ENCODE results near the gene CKAP5. TPM values are rescaled to one million over a fixed set of nuclear protein-coding genes. Genes with fewer than 3 reads are reported as not detected.

Gene CKAP5
- total RNA-seq, 1 experiment from 2014 or later: 221 TPM

GRCh38 chr11:46698597-46698996 lies 147.5 kb downstream of the CKAP5 start:
- TF ChIP-seq CTCF (IDR thresholded peaks at IDR 0.05; ENCODE audit: insufficient read depth in 1 of 2, low read depth in 1 of 2, low read length in 1 of 2, severe bottlenecking in 1 of 2, unreplicated experiment in 1 of 2): no peak
- peaks cover 62% of the 10 kb centered on the region for H3K36me3 Mint-ChIP-seq (ENCODE audit: insufficient read depth, unreplicated experiment)
- no TSS peak for BruUV-seq (replicated peaks)
- ChIA-PET POLR2A (interaction anchor here (0.6 kb wide), 2 partner anchors 8 to 55 kb away, joined by 3 to 17 read pairs; no protein-coding TSS in a partner anchor), CTCF (no interaction called here)
- intact Hi-C loops (cut with micrococcal nuclease; ENCODE audit: unreplicated experiment): no loop called here
- no peaks in the 10 kb centered on the region for H3K9me3 ChIP-seq
- peaks cover 7% of the 10 kb centered on the region for H3K4me1 Mint-ChIP-seq (ENCODE audit: low read depth, unreplicated experiment)
- H3K4me1 ChIP-seq: peaks cover 6% of the 10 kb centered on the region
- H3K4me3 Mint-ChIP-seq (ENCODE audit: unreplicated experiment): no peak overlapping the region
- no peaks in the 10 kb centered on the region for H3K27me3 Mint-ChIP-seq (ENCODE audit: insufficient read depth, unreplicated experiment)
- peaks cover 12% of the 10 kb centered on the region for H3K36me3 ChIP-seq (ENCODE audit: control insufficient read depth, insufficient read depth, low read length)
- H3K9me3 Mint-ChIP-seq (ENCODE audit: unreplicated experiment): no peaks in the 10 kb centered on the region
- H3K27ac Mint-ChIP-seq (ENCODE audit: unreplicated experiment): no peak overlapping the region
- no peak overlapping the region for H3K4me3 ChIP-seq (ENCODE audit: low read depth, low read length)
- DNase-seq: no peak
- H3K27me3 ChIP-seq (replicated peaks; ENCODE audit: control insufficient read depth, insufficient read depth, low read length): no peaks in the 10 kb centered on the region

DNA sequence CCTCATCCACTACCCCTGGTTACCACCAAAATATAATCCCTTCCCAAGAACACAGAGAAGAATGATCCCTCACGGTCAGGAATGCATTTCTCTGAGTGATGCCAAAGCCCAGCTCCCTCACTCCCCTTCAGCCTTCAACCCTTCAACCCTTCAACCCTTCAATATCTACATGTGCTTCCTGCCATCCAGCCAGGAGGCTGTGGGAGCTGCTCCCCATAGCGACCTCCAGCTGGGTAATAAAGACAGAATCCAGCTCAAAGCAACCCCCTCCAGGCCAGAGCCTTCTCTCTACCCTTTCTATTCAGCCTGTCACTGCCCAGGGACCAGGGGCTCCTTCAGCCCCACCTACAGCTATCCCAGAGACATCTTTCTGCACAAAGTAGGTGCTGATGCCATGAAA lies 148.4 kb downstream of the CKAP5 start:
- POLR2A ChIA-PET: interaction anchor here (0.6 kb wide), 1 partner anchor 54 kb away, joined by 17 read pairs; no protein-coding TSS in a partner anchor
- H3K27ac Mint-ChIP-seq (ENCODE audit: unreplicated experiment): no peak overlapping the region

DNA sequence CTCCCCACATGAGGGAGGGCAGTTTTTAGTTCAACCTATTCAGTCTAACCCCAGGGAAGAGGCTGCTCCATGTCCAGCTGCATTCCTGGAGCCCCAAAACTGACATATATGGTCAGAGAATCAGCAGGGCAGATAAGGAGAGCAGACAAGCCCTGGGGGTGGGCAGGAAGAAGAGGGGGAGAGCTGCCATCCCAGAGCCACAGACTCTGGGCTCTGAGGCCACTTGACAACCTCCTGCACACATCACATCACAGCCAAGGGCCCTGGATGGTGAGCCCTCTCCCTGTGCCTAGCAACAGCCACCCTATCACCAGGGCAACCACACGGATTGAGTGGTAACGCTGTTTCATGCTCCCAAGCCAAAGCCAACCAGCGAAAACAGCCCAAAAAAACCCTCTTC lies 148.8 kb downstream of the CKAP5 start:
- no peaks in the 10 kb centered on the region for H3K27me3 ChIP-seq (replicated peaks; ENCODE audit: control insufficient read depth, insufficient read depth, low read length)
- Mint-ChIP-seq H3K27ac (ENCODE audit: unreplicated experiment) (no peak overlapping the region), H3K27me3 (ENCODE audit: insufficient read depth, unreplicated experiment) (no peaks in the 10 kb centered on the region), H3K36me3 (ENCODE audit: insufficient read depth, unreplicated experiment) (peaks cover 49% of the 10 kb centered on the region), H3K4me1 (ENCODE audit: low read depth, unreplicated experiment) (peaks cover 7% of the 10 kb centered on the region), H3K9me3 (ENCODE audit: unreplicated experiment) (no peaks in the 10 kb centered on the region), H3K4me3 (ENCODE audit: unreplicated experiment) (no peak overlapping the region)
- no peak overlapping the region for H3K4me3 ChIP-seq (ENCODE audit: low read depth, low read length)
- intact Hi-C loops (cut with micrococcal nuclease; ENCODE audit: unreplicated experiment): no loop called here
- ChIA-PET CTCF (no interaction called here), POLR2A (no interaction called here)
- peaks cover 7% of the 10 kb centered on the region for H3K36me3 ChIP-seq (ENCODE audit: control insufficient read depth, insufficient read depth, low read length)
- no peak for TF ChIP-seq CTCF (IDR thresholded peaks at IDR 0.05; ENCODE audit: insufficient read depth in 1 of 2, low read depth in 1 of 2, low read length in 1 of 2, severe bottlenecking in 1 of 2, unreplicated experiment in 1 of 2)
- no peak for DNase-seq
- H3K4me1 ChIP-seq: peaks cover 6% of the 10 kb centered on the region
- BruUV-seq (replicated peaks): no TSS peak
- no peaks in the 10 kb centered on the region for H3K9me3 ChIP-seq

More for the DNA sequence above, 148.4 kb downstream of the CKAP5 start:
- BruUV-seq (replicated peaks): no TSS peak
- Mint-ChIP-seq H3K27me3 (ENCODE audit: insufficient read depth, unreplicated experiment) (no peaks in the 10 kb centered on the region), H3K9me3 (ENCODE audit: unreplicated experiment) (no peaks in the 10 kb centered on the region), H3K36me3 (ENCODE audit: insufficient read depth, unreplicated experiment) (peaks cover 53% of the 10 kb centered on the region), H3K4me1 (ENCODE audit: low read depth, unreplicated experiment) (peaks cover 7% of the 10 kb centered on the region), H3K4me3 (ENCODE audit: unreplicated experiment) (no peak overlapping the region)
- Histone ChIP-seq H3K4me1 (peaks cover 6% of the 10 kb centered on the region), H3K9me3 (no peaks in the 10 kb centered on the region), H3K27me3 (replicated peaks; ENCODE audit: control insufficient read depth, insufficient read depth, low read length) (no peaks in the 10 kb centered on the region), H3K36me3 (ENCODE audit: control insufficient read depth, insufficient read depth, low read length) (peaks cover 9% of the 10 kb centered on the region), H3K4me3 (ENCODE audit: low read depth, low read length) (no peak overlapping the region)
- intact Hi-C loops (cut with micrococcal nuclease; ENCODE audit: unreplicated experiment): no loop called here
- DNase-seq: no peak
- TF ChIP-seq CTCF (IDR thresholded peaks at IDR 0.05; ENCODE audit: insufficient read depth in 1 of 2, low read depth in 1 of 2, low read length in 1 of 2, severe bottlenecking in 1 of 2, unreplicated experiment in 1 of 2): no peak
- CTCF ChIA-PET: no interaction called here

Measured in Caco-2 (cell line).